SK-N-SH (cell line): Measurements from ENCODE around the gene LMNB1. TPM values are rescaled to one million over a fixed set of nuclear protein-coding genes. Genes with fewer than 3 reads are reported as not detected.
A peak's percentile ranks its signal among the peaks of the same experiment; 100 is the strongest.

Source experiments
- CTCF ChIA-PET: fragments of 300-600, 350-600 bp; formaldehyde crosslinking; extraction: SDS; loops from one replicate; lab custom pipeline; 2021; lab: Yijun Ruan, JAX
- POLR2A ChIA-PET: fragments of 350-600 bp; sonication (Branson Sonifier 250); formaldehyde crosslinking; extraction: SDS; loops from one replicate; lab custom pipeline; 2020; ENCODE audit warnings: antibody characterized with exemption, inconsistent platforms; lab: Yijun Ruan, JAX
- DNase-seq: peaks from one replicate; pipeline ENCODE4 v3.0.0; 2012
- H2AFZ ChIP-seq: fragments of 200-600 bp; sonication (generic); 2 replicates; pipeline ENCODE4 v1.8.1; 2016; ENCODE audit warnings: antibody characterized with exemption, mild to moderate bottlenecking, low read depth
- H3F3A ChIP-seq: fragments of 200-600 bp; sonication (generic); replicated peaks from 2 replicates; pipeline ENCODE3; 2016; ENCODE audit warnings: antibody characterized with exemption, mild to moderate bottlenecking; ENCODE audit not compliant: insufficient read depth
- H3K27ac ChIP-seq, 2 experiments: fragments of 200-500 bp in 1 of 2; fragments of 200-600 bp in 1 of 2; sonication (Bioruptor generic) in 1 of 2; sonication (generic), shearing (Covaris generic) in 1 of 2; 2 replicates each; pipeline versions ENCODE4 v1.5.1 to v1.6.1; 2014 to 2016; ENCODE audit warnings: low read depth in 2 of 2, inconsistent platforms in 1 of 2, low read length in 1 of 2, mild to moderate bottlenecking in 1 of 2, mixed read lengths in 1 of 2
- H3K27me3 ChIP-seq: fragments of 200-600 bp; sonication (generic), shearing (Covaris generic); 2 replicates; pipeline ENCODE4 v1.6.1; 2016; ENCODE audit warnings: mixed run types; ENCODE audit not compliant: insufficient read depth
- H3K36me3 ChIP-seq, 2 experiments: fragments of 200-500 bp in 1 of 2; fragments of 200-600 bp in 1 of 2; sonication (Bioruptor generic) in 1 of 2; sonication (generic) in 1 of 2; replicated peaks in 1 of 2; 2 replicates each; pipeline versions ENCODE3 to v1.5.1; 2014 to 2016; ENCODE audit warnings: low read length in 1 of 2, mild to moderate bottlenecking in 1 of 2; ENCODE audit not compliant: insufficient read depth in 2 of 2, control insufficient read depth in 1 of 2
- H3K4me1 ChIP-seq, 2 experiments: fragments of 200-500 bp in 1 of 2; fragments of 200-600 bp in 1 of 2; sonication (Bioruptor generic) in 1 of 2; sonication (generic), shearing (Covaris generic) in 1 of 2; 2 replicates each; pipeline versions ENCODE4 v1.5.1 to v1.6.1; 2014 to 2016; ENCODE audit warnings: low read depth in 1 of 2, low read length in 1 of 2, mixed run types in 1 of 2; ENCODE audit not compliant: insufficient read depth in 2 of 2, control insufficient read depth in 1 of 2
- H3K4me2 ChIP-seq: fragments of 200-600 bp; sonication (generic), shearing (Covaris generic); 2 replicates; pipeline ENCODE4 v1.6.1; 2017; ENCODE audit warnings: mixed run types
- H3K4me3 ChIP-seq, 2 experiments: fragments of 200-500 bp in 1 of 2; fragments of 200-600 bp in 1 of 2; sonication (Bioruptor generic) in 1 of 2; sonication (generic), shearing (Covaris generic) in 1 of 2; 2 replicates each; pipeline versions ENCODE4 v1.5.1 to v1.8.1; 2014 to 2016; ENCODE audit warnings: low read depth in 2 of 2, inconsistent platforms in 1 of 2, low read length in 1 of 2, mild to moderate bottlenecking in 1 of 2, mixed read lengths in 1 of 2, moderate library complexity in 1 of 2
- H3K79me2 ChIP-seq: fragments of 200-600 bp; sonication (generic); 2 replicates; pipeline ENCODE4 v1.8.1; 2017; ENCODE audit warnings: mild to moderate bottlenecking; ENCODE audit not compliant: insufficient read depth
- H3K9ac ChIP-seq: fragments of 200-600 bp; sonication (generic); 2 replicates; pipeline ENCODE4 v1.6.1; 2017; ENCODE audit warnings: mixed run types
- H3K9me2 ChIP-seq: fragments of 200-600 bp; sonication (generic); 2 replicates; pipeline ENCODE4 v1.6.1; 2017; ENCODE audit warnings: mixed run types
- H3K9me3 ChIP-seq: fragments of 200-600 bp; sonication (generic); 2 replicates; pipeline ENCODE4 v1.6.1; 2017; ENCODE audit warnings: mixed run types, mild to moderate bottlenecking, moderate library complexity
- H4K20me1 ChIP-seq: fragments of 200-600 bp; sonication (generic); 2 replicates; pipeline ENCODE4 v1.6.1; 2017; ENCODE audit warnings: mild to moderate bottlenecking, mixed run types; ENCODE audit not compliant: insufficient read depth
- GABPA ChIP-seq: IDR thresholded peaks from 2 replicates; pipeline ENCODE4 v1.4.0; 2012; ENCODE audit warnings: low read depth, mild to moderate bottlenecking
- IRF3 ChIP-seq: fragments of 150-350 bp; IDR thresholded peaks from 2 replicates; pipeline ENCODE4 v1.6.1; 2016; ENCODE audit warnings: mild to moderate bottlenecking, low read depth, low read length
- JUND ChIP-seq: IDR thresholded peaks from 2 replicates; pipeline ENCODE4 v1.4.0; 2012
- REST ChIP-seq: IDR thresholded peaks from 2 replicates; pipeline ENCODE4 v1.6.1; 2012; ENCODE audit warnings: mild to moderate bottlenecking, low read depth, low read length, moderate library complexity
- RFX5 ChIP-seq: IDR thresholded peaks from 2 replicates; pipeline ENCODE4 v1.6.1; 2012; ENCODE audit warnings: mild to moderate bottlenecking, improper control_type of control experiment, low read length
- RXRA ChIP-seq: IDR thresholded peaks from 2 replicates; pipeline ENCODE4 v1.4.0; 2012; ENCODE audit warnings: low read depth, mild to moderate bottlenecking, borderline replicate concordance
- SMC3 ChIP-seq: IDR thresholded peaks from 2 replicates; pipeline ENCODE4 v1.6.1; 2012; ENCODE audit warnings: low read depth, low read length, improper control_type of control experiment
- TCF12 ChIP-seq: IDR thresholded peaks from 2 replicates; pipeline ENCODE4 v1.4.0; 2012
- WGBS: methylation state at CpG from one replicate; pipeline ENCODE4 v1.1.6; 2017; ENCODE audit warnings: low lambda C conversion rate; 5-methylcytosine and 5-hydroxymethylcytosine counted together
- polyA plus RNA-seq, 3 experiments: library from polyadenylated mRNA; depleted of rRNA; stranded (reverse); fragments of >200 nt; gene quantifications; 2 replicates each; pipeline ENCODE4 v1.2.3, GENCODE V29; 2012
- TF ChIP-seq, protein P1 (sequence below): IDR thresholded peaks from 2 replicates; pipeline ENCODE4 v1.4.0; 2012; ENCODE audit warnings: low read depth

The LMNB1 gene
- polyA plus RNA-seq, 1 of the 3 experiments (the other 2 are of a cell fraction), result 34.9 TPM

DNA sequence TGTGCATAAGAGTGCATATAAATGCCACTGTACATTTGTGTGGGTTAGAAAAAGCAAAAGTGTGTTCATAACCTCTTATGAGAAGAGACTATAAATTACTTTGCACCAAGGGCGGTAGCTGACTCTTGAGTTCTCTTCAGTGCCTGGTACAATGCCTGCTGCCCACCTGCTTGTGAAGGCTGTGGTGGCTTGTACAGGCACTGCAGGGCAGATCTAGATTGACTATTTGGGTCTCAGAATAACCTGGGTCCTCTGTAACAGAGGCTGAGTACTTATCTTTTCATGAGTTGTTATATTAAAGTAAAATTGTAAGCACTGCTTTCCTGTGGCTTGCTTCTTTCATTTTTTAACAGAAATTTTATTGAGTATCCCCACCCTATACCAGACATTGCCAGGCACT lies 22.8 kb downstream of the LMNB1 start:
- Histone ChIP-seq H2AFZ (no peak overlapping the region), H3K36me3 (peaks cover 0 to 2% of the 10 kb centered on the region in 2 experiments)
- TF ChIP-seq IRF3, result no peak
- TF ChIP-seq JUND, result no peak
- TF ChIP-seq, all 33 proteins: peak for 0
- H3F3A ChIP-seq, result peaks cover 24% of the 10 kb centered on the region
- H3K9me2 ChIP-seq, result no peaks in the 10 kb centered on the region
- CTCF ChIA-PET, result interaction anchor here (1.0 to 3.6 kb wide), 2 partner anchors 9 to 124 kb away, joined by 3 to 13 read pairs; no protein-coding TSS in a partner anchor
- peaks cover 100% of the 10 kb centered on the region for H3K79me2 ChIP-seq
- no peak overlapping the region for H3K4me2 ChIP-seq
- 100% methylated on average over 1 of the region's 1 CpG for WGBS
- H3K27ac ChIP-seq, result no peak overlapping the region
- no peak for DNase-seq
- peaks cover 69% of the 10 kb centered on the region; the same call in 1 of the 2 replicates for H4K20me1 ChIP-seq
- H3K27me3 ChIP-seq, result no peaks in the 10 kb centered on the region
- no peak overlapping the region for H3K9ac ChIP-seq
- H3K9me3 ChIP-seq, result no peaks in the 10 kb centered on the region
- H3K4me1 ChIP-seq, result peaks cover 0 to 16% of the 10 kb centered on the region in 2 experiments; a peak in 1 of 4 replicates
- POLR2A ChIA-PET, result no interaction called here
- no peak overlapping the region for H3K4me3 ChIP-seq

DNA sequence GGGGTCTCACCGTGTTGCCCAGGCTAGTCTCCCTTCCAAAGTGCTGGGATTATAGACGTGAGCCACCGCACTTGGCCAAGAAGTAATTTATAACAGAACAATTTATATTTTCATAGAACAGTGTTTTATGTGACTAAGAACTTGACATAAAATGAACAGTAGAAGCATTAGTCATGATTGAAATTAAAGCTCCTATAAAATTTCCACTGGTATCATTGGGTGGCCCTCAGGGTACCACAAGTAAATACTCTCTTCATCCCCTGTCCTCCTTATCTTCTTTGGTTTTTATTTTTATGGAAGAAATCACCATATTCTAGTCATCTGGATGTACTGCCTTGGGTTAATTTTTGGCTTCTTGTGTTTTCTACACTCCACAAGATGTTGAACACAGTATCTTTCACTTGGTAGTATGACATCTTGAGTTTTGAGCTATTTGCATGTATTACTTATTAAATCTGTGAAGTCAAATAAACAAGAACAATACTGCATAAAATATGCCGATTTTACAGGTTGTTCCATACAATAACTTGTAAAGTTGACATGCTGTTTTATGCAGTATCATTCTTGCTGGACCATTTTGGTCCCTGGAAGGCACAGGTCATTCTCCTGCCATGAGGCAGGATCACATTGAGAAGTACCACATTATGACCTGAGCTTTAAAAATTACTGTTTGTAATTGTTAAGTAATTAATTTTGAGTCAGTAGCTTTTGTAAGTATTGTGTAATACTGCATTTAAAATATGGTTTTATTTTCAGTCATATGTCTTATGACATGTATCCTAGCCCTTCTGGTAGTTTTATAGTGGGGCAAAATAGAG lies 24.4 kb downstream of the LMNB1 start:
- Histone ChIP-seq H2AFZ (no peak overlapping the region), H3K27ac (peak overlapping the region in 1 of 2 experiments; percentile 1; a peak in 1 of 4 replicates), H3K36me3 (peaks cover 0 to 6% of the 10 kb centered on the region in 2 experiments), H3K9ac (no peak overlapping the region), H3K4me1 (peaks cover 0 to 19% of the 10 kb centered on the region in 2 experiments; a peak in 1 of 4 replicates), H3K9me3 (no peaks in the 10 kb centered on the region), H3K9me2 (no peaks in the 10 kb centered on the region), H3K4me2 (no peak overlapping the region), H3K79me2 (peaks cover 100% of the 10 kb centered on the region), H3K4me3 (no peak overlapping the region), H4K20me1 (peaks cover 58% of the 10 kb centered on the region; the same call in 1 of the 2 replicates), H3K27me3 (no peaks in the 10 kb centered on the region), H3F3A (peaks cover 34% of the 10 kb centered on the region)
- 85% methylated on average over 4 of the region's 4 CpGs for WGBS
- CTCF ChIA-PET, result interaction anchor here (0.7 to 6.9 kb wide), 16 partner anchors 10 to 636 kb away, joined by 3 to 92 read pairs (median 4); no protein-coding TSS in a partner anchor
- TF ChIP-seq GABPA, result no peak
- no peak for TF ChIP-seq REST
- TF ChIP-seq SMC3, result no peak
- TF ChIP-seq, protein P1, sequence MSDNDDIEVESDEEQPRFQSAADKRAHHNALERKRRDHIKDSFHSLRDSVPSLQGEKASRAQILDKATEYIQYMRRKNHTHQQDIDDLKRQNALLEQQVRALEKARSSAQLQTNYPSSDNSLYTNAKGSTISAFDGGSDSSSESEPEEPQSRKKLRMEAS, result no peak
- TF ChIP-seq TCF12, result no peak
- no peak for TF ChIP-seq RXRA
- TF ChIP-seq RFX5, result no peak
- DNase-seq, result no peak
- POLR2A ChIA-PET, result no interaction called here
